Stomach (tissue), 4 donors: ENCODE measurements around the gene RNASE7.

Experiments used
- EP300 ChIP-seq: sonication (generic); formaldehyde crosslinking; IDR thresholded peaks from one replicate; pipeline ENCODE4 v1.6.1; 2017; ENCODE audit warnings: antibody characterized with exemption
- POLR2A ChIP-seq, 4 donors: fragments of 450-650 bp; IDR thresholded peaks; one replicate each; pipeline ENCODE4 v1.6.1; 2016; ENCODE audit warnings: antibody characterized with exemption in 4 of 4, control low read depth in 2 of 4, mild to moderate bottlenecking in 1 of 4, moderate library complexity in 1 of 4
- TF ChIP-seq, protein P1 (sequence below), 7 experiments: fragments of 450-650 bp in 4 of 7; fragments of 200-600 bp in 3 of 7; sonication (generic) in 3 of 7; IDR thresholded peaks; one replicate each; pipeline ENCODE4 v1.5.1; 2016 to 2019; ENCODE audit warnings: antibody characterized with exemption in 7 of 7, control low read depth in 2 of 7, mild to moderate bottlenecking in 1 of 7

DNA sequence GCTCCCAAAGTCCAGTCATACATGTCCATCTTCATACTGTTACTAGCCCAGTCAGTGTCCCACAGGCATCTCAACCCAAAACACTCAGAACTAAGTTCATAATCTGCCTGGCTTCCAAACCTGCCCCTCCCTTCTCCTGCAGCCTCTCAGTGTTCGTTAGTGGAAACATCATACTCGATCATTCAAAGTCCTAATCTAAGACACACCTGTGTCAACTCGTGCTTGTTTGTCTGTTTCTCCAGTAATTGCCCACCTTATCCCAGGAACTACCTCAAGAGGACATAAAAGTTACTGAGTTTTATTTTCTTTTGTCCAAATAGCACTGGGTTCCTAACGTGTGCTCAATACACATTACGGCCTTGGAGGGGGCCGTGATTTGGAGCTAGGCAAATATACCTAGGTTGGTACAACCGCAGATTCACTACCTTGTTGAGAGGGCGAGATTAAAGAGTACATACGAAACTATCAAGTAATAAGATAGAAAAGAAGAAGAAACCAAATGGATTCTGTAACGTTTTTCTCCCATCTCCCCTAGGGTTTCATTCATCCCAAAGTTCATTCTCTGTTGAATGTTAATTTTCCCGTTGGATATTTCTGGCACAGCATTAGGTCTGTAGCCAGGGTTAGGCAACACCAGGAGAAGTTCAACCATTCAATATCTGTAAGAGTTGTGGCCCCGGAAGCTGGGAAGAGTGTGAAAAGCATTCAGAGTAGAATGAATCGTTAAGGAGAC, 18.6 kb downstream of the RNASE7 start:
- TF ChIP-seq, protein P1, sequence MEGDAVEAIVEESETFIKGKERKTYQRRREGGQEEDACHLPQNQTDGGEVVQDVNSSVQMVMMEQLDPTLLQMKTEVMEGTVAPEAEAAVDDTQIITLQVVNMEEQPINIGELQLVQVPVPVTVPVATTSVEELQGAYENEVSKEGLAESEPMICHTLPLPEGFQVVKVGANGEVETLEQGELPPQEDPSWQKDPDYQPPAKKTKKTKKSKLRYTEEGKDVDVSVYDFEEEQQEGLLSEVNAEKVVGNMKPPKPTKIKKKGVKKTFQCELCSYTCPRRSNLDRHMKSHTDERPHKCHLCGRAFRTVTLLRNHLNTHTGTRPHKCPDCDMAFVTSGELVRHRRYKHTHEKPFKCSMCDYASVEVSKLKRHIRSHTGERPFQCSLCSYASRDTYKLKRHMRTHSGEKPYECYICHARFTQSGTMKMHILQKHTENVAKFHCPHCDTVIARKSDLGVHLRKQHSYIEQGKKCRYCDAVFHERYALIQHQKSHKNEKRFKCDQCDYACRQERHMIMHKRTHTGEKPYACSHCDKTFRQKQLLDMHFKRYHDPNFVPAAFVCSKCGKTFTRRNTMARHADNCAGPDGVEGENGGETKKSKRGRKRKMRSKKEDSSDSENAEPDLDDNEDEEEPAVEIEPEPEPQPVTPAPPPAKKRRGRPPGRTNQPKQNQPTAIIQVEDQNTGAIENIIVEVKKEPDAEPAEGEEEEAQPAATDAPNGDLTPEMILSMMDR (IDR thresholded peaks at IDR 0.05), result no peak
- TF ChIP-seq POLR2A (IDR thresholded peaks at IDR 0.05) (no peak), EP300 (no peak)
